IMR-90 (cell line): ENCODE results near the gene HELZ. TPM values are rescaled to one million over a fixed set of nuclear protein-coding genes. Genes with fewer than 3 reads are reported as not detected.

Source experiments
- ATAC-seq: fragments of 200-7000 bp; cut with Tn5 transposase; 2 replicates; pipeline ENCODE4 v1.9.1; 2020; ENCODE audit warnings: low read depth, mild to moderate bottlenecking, moderate library complexity
- BruUV-seq: library from RNA; stranded (reverse); fragments of 400-500 nt; replicated peaks from 2 replicates; lab custom pipeline; 2021; lab: Mats Ljungman, UMichigan
- CTCF ChIA-PET: fragments of 300-600 bp; formaldehyde crosslinking; extraction: SDS; loops from one replicate; lab custom pipeline; 2021; ENCODE audit warnings: antibody characterized with exemption; lab: Yijun Ruan, JAX
- POLR2A ChIA-PET: fragments of 300-600 bp; sonication (Branson Sonifier 250); formaldehyde crosslinking; loops from one replicate; lab custom pipeline; 2022; ENCODE audit warnings: antibody characterized with exemption; ENCODE audit not compliant: unreplicated experiment; lab: Charles Lee
- DNase-seq: peaks from one replicate; pipeline ENCODE4 v3.0.0; 2013
- H2AFZ ChIP-seq: replicated peaks from 2 replicates; pipeline ENCODE3; 2013; ENCODE audit warnings: low read length, mild to moderate bottlenecking; ENCODE audit not compliant: poor library complexity
- H2AK5ac ChIP-seq: 2 replicates; pipeline ENCODE4 v1.6.1; 2013; ENCODE audit warnings: low read depth, low read length, inconsistent platforms
- H2AK9ac ChIP-seq: replicated peaks from 2 replicates; pipeline ENCODE3; 2013; ENCODE audit warnings: mild to moderate bottlenecking, low read depth, low read length, moderate library complexity; ENCODE audit not compliant: poor library complexity
- H2BK120ac ChIP-seq: 2 replicates; pipeline ENCODE4 v1.6.1; 2013; ENCODE audit warnings: low read depth, low read length, inconsistent platforms
- H2BK15ac ChIP-seq: 3 replicates; pipeline ENCODE4 v1.6.1; 2013; ENCODE audit warnings: low read depth, low read length, inconsistent platforms
- H2BK20ac ChIP-seq: 2 replicates; pipeline ENCODE4 v1.6.1; 2013; ENCODE audit warnings: low read depth, mild to moderate bottlenecking, inconsistent platforms, low read length, moderate library complexity
- H2BK5ac ChIP-seq: 2 replicates; pipeline ENCODE4 v1.6.1; 2013; ENCODE audit warnings: mild to moderate bottlenecking, low read depth, low read length, inconsistent platforms; ENCODE audit not compliant: poor library complexity, severe bottlenecking
- H3K14ac ChIP-seq: replicated peaks from 2 replicates; pipeline ENCODE4 v1.6.1; 2013; ENCODE audit warnings: low read depth, low read length, inconsistent platforms
- H3K18ac ChIP-seq: 2 replicates; pipeline ENCODE4 v1.6.1; 2013; ENCODE audit warnings: low read depth, low read length, control low read depth
- H3K23ac ChIP-seq: 2 replicates; pipeline ENCODE4 v1.6.1; 2013; ENCODE audit warnings: low read depth, low read length, inconsistent platforms
- H3K27ac ChIP-seq: 2 replicates; pipeline ENCODE4 v1.5.1; 2013; ENCODE audit warnings: mild to moderate bottlenecking, control low read depth, low read length; ENCODE audit not compliant: insufficient read depth
- H3K27me3 ChIP-seq: 2 replicates; pipeline ENCODE4 v1.6.1; 2013; ENCODE audit warnings: low read length; ENCODE audit not compliant: control insufficient read depth, insufficient read depth
- H3K36me3 ChIP-seq: 2 replicates; pipeline ENCODE4 v1.6.1; 2013; ENCODE audit warnings: low read length, mixed read lengths; ENCODE audit not compliant: control insufficient read depth, insufficient read depth
- H3K4ac ChIP-seq: 2 replicates; pipeline ENCODE4 v1.6.1; 2013; ENCODE audit warnings: low read depth, low read length, inconsistent platforms
- H3K4me1 ChIP-seq: 2 replicates; pipeline ENCODE4 v1.6.1; 2013; ENCODE audit warnings: low read length, mixed read lengths; ENCODE audit not compliant: control insufficient read depth, insufficient read depth
- H3K4me2 ChIP-seq: 2 replicates; pipeline ENCODE4 v1.6.1; 2013; ENCODE audit warnings: low read depth, mild to moderate bottlenecking, control low read depth, low read length, moderate library complexity
- H3K4me3 ChIP-seq: 2 replicates; pipeline ENCODE4 v1.5.1; 2013; ENCODE audit warnings: low read depth, mild to moderate bottlenecking, control low read depth, low read length, moderate library complexity; ENCODE audit not compliant: insufficient read depth
- H3K56ac ChIP-seq: 2 replicates; pipeline ENCODE4 v1.6.1; 2013; ENCODE audit warnings: low read length, inconsistent platforms; ENCODE audit not compliant: insufficient read depth; ENCODE audit errors: extremely low read depth
- H3K79me1 ChIP-seq, 2 experiments: 2 replicates each; pipeline ENCODE4 v1.6.1; 2013; ENCODE audit warnings: low read length in 2 of 2, inconsistent platforms in 1 of 2, low read depth in 1 of 2
- H3K9ac ChIP-seq: 2 replicates; pipeline ENCODE4 v1.6.1; 2013; ENCODE audit warnings: low read depth, low read length, control low read depth
- H3K9me1 ChIP-seq: 2 replicates; pipeline ENCODE4 v1.6.1; 2013; ENCODE audit warnings: low read length, inconsistent platforms; ENCODE audit not compliant: insufficient read depth
- H3K9me3 ChIP-seq: 2 replicates; pipeline ENCODE4 v1.6.1; 2013; ENCODE audit warnings: low read length; ENCODE audit not compliant: control insufficient read depth, insufficient read depth
- H4K20me1 ChIP-seq: 2 replicates; pipeline ENCODE4 v1.6.1; 2013; ENCODE audit warnings: low read length, inconsistent platforms; ENCODE audit not compliant: insufficient read depth
- H4K5ac ChIP-seq: 2 replicates; pipeline ENCODE4 v1.6.1; 2013; ENCODE audit warnings: mild to moderate bottlenecking, low read depth, low read length, control low read depth
- H4K8ac ChIP-seq, 2 experiments: 2 replicates each; pipeline ENCODE4 v1.6.1; 2013; ENCODE audit warnings: low read depth in 2 of 2, low read length in 2 of 2, control low read depth in 1 of 2, inconsistent platforms in 1 of 2
- H4K91ac ChIP-seq: 2 replicates; pipeline ENCODE4 v1.6.1; 2013; ENCODE audit warnings: low read depth, low read length, inconsistent platforms; ENCODE audit not compliant: insufficient read depth
- MAFK ChIP-seq: IDR thresholded peaks from 2 replicates; pipeline ENCODE4 v1.6.1; 2012; ENCODE audit warnings: low read depth, low read length, improper control_type of control experiment
- MXI1 ChIP-seq: IDR thresholded peaks from 2 replicates; pipeline ENCODE4 v1.6.1; 2012; ENCODE audit warnings: low read depth, mild to moderate bottlenecking, low read length, moderate library complexity, borderline replicate concordance
- dilution Hi-C: fragments of 300-500 bp; cut with HindIII; formaldehyde crosslinking; loops from one replicate; pipeline ENCODE4 v1.14.3; 2018; ENCODE audit warnings: low sequenced_read_pairs; ENCODE audit not compliant: unreplicated experiment
- in situ Hi-C: fragments of 300-500 bp; cut with MboI; formaldehyde crosslinking; loops from 3 replicates; pipeline ENCODE4 v1.14.3; 2019; ENCODE audit warnings: low sequenced_read_pairs, inconsistent platforms, mixed read lengths
- intact Hi-C: fragments of 100-400 bp; cut with micrococcal nuclease; formaldehyde crosslinking; loops from 2 replicates; pipeline ENCODE4 v1.10.0; 2022
- polyA plus RNA-seq, 3 experiments: library from polyadenylated mRNA; depleted of rRNA; stranded (reverse); fragments of >200 nt; gene quantifications; 2 replicates each; pipeline ENCODE4 v1.2.3, GENCODE V29; 2012; ENCODE audit warnings: low replicate concordance in 1 of 3
- total RNA-seq: library from RNA; depleted of rRNA; stranded (reverse); fragments of >200 nt; gene quantifications from 2 replicates; pipeline ENCODE4 v1.2.3, GENCODE V29; 2012

The HELZ gene
- total and polyA plus RNA-seq, 2 of the 4 experiments (the other 2 are of a cell fraction), result 8.0 to 60.6 TPM

GRCh38 chr17:67133161-67133560 is 111.8 kb downstream of the HELZ start:
- H3K9me3 ChIP-seq, result no peaks in the 10 kb centered on the region
- H2AK9ac ChIP-seq, result no peak overlapping the region
- no peak overlapping the region for H4K5ac ChIP-seq
- intact Hi-C loops (no loop called here), in situ Hi-C loops (no loop called here), dilution Hi-C loops (no loop called here)
- no peak overlapping the region for H3K18ac ChIP-seq
- H3K14ac ChIP-seq, result no peak overlapping the region
- BruUV-seq, result no TSS peak
- no peak overlapping the region for H2AFZ ChIP-seq
- CTCF ChIA-PET, result no interaction called here
- H3K23ac ChIP-seq, result no peak overlapping the region
- no peak overlapping the region for H3K9ac ChIP-seq
- no peak overlapping the region for H3K27ac ChIP-seq
- POLR2A ChIA-PET, result no interaction called here
- no peak overlapping the region for H3K56ac ChIP-seq
- no peak overlapping the region for H2BK20ac ChIP-seq
- DNase-seq (no peak), ATAC-seq (no peak)
- H2BK120ac ChIP-seq, result no peak overlapping the region
- H3K79me1 ChIP-seq, result peaks cover 3 to 12% of the 10 kb centered on the region in 2 experiments; a peak in 3 of 4 replicates
- no peak overlapping the region for H3K4me2 ChIP-seq
- H4K8ac ChIP-seq, result no peak overlapping the region
- H3K9me1 ChIP-seq, result peaks cover under 1% of the 10 kb centered on the region; the same call in 1 of the 2 replicates
- TF ChIP-seq MXI1, result no peak
- peak; percentile 67 for TF ChIP-seq MAFK
- H3K4me3 ChIP-seq, result no peak overlapping the region
- no peak overlapping the region for H3K4ac ChIP-seq
- no peak overlapping the region for H2BK5ac ChIP-seq
- no peaks in the 10 kb centered on the region for H4K20me1 ChIP-seq
- H2AK5ac ChIP-seq, result no peak overlapping the region
- H3K27me3 ChIP-seq, result no peaks in the 10 kb centered on the region
- H2BK15ac ChIP-seq, result no peak overlapping the region
- H3K4me1 ChIP-seq, result peaks cover 2% of the 10 kb centered on the region
- H4K91ac ChIP-seq, result no peak overlapping the region
- peaks cover 5% of the 10 kb centered on the region for H3K36me3 ChIP-seq
